ENCODE measurements around the gene ZFPM1. TPM values are rescaled to one million over a fixed set of nuclear protein-coding genes. Genes with fewer than 3 reads are reported as not detected.

ZFPM1 gene
- 10 to 100 TPM; 11.0 to 12.8 TPM for total RNA-seq

DNA sequence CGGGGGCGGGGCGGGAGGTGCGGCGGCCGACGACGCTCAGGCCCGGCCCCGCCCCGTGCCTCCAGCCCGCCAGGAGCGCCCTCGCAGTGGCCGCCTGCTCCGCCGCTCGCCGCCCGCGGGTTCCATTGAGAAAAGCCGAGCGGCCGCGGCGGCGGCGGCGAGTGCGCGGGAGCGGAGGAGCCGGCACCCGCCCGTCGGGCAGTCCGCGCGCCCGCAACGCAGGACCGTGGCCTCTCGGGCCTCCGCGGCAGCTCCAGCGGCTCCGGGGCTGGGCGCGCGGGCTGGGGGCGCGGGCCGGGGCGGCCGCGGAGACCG, at the start of gene ZFPM1:
ZFPM1 (plus strand) TSS at position 64 of the 315 bp plus-strand sequence. CDS start 359 bp downstream, outside the sequence.

DNA sequence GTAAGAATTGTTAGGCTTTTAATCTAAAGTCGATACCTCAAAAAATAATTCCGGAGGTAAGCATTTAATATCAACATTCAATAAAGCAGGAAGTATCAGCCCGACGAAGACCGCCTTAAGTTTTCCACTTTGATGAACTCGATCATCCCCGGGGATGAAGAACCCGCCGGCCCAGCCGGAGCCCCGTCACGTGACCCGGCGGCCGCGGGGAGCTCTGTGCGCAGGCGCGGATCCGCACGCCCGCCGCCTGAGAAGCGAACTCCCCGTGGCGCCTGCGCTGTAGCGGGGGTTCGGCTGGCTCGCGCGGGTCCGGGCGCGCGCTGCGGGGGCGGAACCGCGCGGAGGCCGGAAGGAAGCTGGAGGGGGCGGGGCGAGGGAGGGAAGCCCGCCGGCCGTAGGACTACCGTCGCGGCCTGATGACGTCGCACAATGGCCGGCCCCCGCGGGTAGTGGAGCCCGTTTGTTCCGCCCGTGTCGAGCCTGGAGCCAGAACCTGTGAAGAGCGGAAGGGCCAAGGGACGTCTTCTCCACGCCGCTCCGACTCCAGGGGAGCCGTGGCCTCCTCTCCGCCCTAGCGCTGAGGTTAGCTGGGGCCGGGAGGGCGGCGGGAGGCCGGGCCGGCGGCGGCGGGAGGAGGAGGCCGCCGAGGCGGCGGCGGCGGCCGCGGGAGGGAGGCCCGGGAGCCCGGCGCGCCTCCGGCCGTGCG, 117.1 kb downstream of the ZFPM1 start, which contains the start of gene ZC3H18:
ZC3H18 (plus strand) TSS at position 419 of the 706 bp plus-strand sequence. CDS start 6,721 bp downstream, outside the sequence.

Small RNAs within 50 kb of the gene (microRNA-seq; reads per million reads assigned to microRNA genes)
- not detected for gene MIR5189 (ENCODE audit: borderline microRNAs expressed, borderline replicate concordance)

Other genes starting within 250 kb of the ZFPM1 start
- under 1 TPM; 0.35 to 0.51 TPM for gene ZNF469, start 70.3 kb upstream of the ZFPM1 start, total RNA-seq
- 10 to 100 TPM; 71.7 to 74.8 TPM for gene ZC3H18, start 117.1 kb downstream of the ZFPM1 start, total RNA-seq
- gene IL17C, start 185.3 kb downstream of the ZFPM1 start, total RNA-seq, result under 1 TPM in 1 of 2 experiments, not detected in 1; 0.25 TPM
- gene CYBA, start 197.8 kb downstream of the ZFPM1 start, total RNA-seq, result 100 to 1,000 TPM; 543 to 556 TPM
- 100 to 1,000 TPM; 111 to 114 TPM for gene MVD, start 209.8 kb downstream of the ZFPM1 start, total RNA-seq
- gene SNAI3, start 233.2 kb downstream of the ZFPM1 start, total RNA-seq, result 10 to 100 TPM; 24.8 to 24.9 TPM